ENCODE data around the gene POTEF.
"Not testable (repeated sequence)": the region's sequence is repeated elsewhere in the genome, so short reads cannot be mapped to it uniquely, and the experiment has no call there.

Gene POTEF

DNA sequence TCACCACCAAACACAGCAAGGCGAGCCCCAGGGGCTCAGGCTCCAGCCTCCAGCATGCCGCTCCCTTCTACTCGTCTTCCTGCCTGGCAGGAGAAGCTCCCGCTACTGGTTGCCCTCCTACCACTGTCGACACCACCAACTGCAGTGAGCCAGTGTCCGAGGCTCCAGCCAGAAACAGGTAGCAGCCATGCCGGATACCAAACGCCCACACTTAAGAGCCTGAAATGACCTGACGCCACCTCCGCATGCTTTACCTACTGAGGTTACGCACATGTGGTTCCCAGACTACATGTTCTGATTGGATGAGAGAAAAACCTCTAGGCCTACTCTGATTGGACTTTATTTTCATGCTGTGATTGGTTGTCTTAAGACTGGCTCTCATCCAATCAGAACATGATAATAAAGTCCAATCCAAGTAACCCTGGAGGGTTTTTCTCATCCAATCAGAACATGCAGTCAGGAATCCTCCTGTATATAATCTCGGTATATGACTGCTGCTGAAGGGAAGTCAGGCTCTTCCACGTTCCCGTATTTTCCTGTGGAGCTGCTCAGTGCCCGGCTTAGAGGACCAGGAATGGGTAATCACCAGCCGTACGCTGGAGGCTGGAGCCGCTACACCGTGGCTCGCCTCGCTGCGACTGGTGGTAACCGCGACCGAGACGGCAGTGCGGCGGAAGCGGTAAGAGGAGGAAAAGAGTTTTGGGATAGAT, at the start of gene POTEF:
Gene POTEF, minus strand, starts transcription at position 103 of the 710 bp plus-strand sequence. CDS start 8,707 bp downstream, outside the sequence.
- DNase-seq (ENCODE audit: low read depth in 2 of 2): not testable (repeated sequence)

- not testable (repeated sequence) for DNase-seq (ENCODE audit: low read depth in 2 of 2)
Measured at GRCh38 chr2:130174866-130175265, 45.8 kb upstream of the POTEF start.

DNA sequence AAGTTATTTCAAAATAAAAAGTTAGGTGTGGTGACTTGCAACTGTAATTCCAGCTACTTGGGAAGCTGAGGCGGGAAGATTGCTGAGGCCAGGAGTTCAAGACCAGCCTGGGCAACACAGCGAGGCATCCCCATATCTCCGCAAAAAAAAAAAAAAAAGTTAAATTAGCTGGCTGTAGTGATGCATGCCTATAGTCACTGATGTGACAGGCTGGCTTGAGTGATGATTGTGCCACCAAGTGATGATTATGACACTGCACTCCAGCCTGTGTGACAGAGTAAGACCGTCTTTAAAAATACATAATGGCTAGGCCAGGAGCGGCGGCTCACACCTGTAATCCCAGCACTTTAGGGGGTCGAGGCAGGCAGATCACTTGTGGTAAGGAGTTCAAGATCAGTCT, 40.9 kb upstream of the POTEF start:
- no peak for DNase-seq (ENCODE audit: low read depth in 2 of 2)

- not testable (repeated sequence) for DNase-seq (ENCODE audit: low read depth in 2 of 2)
Measured at GRCh38 chr2:130169163-130169562, 40.1 kb upstream of the POTEF start.

GRCh38 chr2:130166611-130167010, 37.6 kb upstream of the POTEF start:
- DNase-seq (ENCODE audit: low read depth in 2 of 2): not testable (repeated sequence)

DNA sequence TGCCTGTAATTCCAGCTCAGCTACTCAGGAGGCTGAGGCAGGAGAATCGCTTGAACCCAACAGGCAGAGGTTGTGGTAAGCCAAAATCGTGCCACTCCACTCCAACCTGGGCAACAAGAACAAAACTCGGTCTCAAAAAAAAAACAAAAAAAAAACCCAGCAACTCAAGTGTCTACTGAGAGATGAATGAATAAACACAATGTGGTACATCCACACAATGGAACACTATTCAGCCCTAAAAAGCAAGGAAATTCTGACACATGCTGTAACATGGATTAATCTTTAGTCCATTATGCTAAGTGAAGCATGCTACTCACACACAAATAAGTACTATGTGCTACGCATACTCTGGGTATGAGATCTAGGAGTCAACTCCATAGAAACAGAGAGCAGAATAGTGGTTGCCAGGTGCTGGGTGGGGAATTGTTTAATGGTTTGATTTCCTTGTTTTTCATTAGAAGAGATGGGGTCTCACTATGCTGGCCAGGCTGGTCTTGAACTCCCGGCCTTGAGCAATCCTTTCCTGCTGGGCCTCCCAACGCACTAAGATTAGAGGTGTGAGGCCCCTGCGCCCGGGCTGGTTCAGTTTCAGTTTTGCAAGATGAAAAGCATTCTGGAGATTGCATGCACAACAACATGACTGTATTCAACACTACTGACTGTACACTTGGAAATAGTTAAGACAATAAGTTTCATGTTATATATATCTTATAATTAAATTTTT, 36.4 kb upstream of the POTEF start:
- DNase-seq (ENCODE audit: low read depth in 2 of 2): no peak

DNA sequence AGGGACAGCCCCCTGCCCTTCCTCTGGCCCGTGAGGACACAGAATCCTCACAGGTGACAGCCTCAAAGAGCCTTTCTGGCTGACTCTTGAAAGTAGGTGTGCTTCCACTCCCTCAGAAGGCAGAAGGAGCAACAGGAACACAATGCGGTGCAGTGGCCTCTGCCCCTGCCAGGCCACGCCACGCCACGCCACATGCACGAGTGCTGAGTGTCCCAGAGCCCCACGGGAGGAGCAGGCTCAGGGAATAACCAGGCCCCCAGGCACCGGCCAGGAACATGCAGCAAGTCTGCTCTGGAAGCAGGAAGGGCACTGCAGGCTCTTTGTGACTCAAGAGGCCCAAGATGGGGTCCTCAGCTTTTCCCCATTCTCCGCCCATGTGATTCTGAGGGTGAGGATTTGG, 33.9 kb upstream of the POTEF start:
- no peak for DNase-seq (ENCODE audit: low read depth in 2 of 2)

GRCh38 chr2:130162486-130162885, 33.5 kb upstream of the POTEF start:
- DNase-seq (ENCODE audit: low read depth in 2 of 2): not testable (repeated sequence)

DNA sequence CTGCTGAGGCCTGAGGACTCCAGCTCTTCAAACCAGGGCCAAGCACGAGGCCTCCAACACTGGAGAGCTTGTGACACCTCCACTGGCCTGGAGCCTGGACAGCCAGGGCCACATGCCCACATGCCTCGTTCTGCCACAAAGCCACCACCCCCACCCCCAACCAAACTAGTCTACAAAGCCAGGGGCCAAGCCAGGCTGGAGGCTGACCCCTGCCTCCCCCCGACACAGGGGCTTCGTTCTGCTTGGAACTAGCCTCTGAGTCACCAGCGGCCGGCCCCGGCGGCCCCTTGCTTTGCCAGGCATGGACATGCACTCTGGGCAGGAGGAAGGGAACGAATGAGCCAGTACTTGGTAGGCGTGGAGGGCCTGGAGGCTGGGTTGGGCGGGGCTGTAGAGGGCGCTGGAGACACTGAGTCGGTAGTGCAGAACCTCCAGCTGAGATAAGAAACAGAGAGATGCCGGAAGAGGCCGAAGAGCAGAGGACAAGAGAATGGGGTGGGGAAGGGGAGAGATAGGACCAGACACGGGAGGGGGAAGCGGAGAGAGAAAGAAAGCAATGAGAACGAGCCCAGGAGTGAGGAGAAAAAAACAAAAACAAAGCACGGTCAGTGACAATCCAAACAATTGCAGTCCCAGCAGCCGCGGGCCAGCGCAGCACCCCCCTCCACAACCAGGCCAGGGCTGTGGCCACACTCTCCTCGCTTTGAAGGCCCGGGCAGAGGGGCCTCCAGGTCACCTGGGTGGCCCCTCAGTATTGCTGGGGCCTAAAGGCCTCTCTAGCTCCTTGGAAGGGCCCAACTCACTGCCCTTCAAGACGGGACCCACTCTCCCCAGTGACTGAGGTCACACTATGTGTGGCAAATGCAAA, 32.0 kb upstream of the POTEF start:
- not testable (repeated sequence) for DNase-seq (ENCODE audit: low read depth in 2 of 2)

DNA sequence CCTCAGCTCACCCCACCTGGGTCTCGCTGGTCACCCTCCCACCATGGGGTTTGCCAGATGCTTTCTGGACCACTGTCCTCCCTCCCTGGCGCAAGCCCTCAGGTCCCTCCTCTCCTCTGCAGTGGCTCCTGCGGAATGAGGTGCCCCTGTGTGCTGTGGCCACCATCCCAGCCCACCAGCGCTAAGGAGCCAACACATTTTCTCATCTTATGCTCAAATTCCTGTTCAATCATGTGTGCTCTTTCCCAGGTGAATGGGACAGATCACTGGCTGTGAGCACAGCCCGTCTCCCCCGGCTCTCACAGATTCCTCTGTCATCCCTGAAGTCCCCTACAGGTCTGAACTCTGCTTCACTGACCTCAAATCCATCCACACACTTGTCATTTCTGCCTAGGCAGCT, 31.1 kb upstream of the POTEF start:
- DNase-seq (ENCODE audit: low read depth in 2 of 2): no peak

- DNase-seq (ENCODE audit: low read depth in 2 of 2): not testable (repeated sequence)
Measured at GRCh38 chr2:130159376-130159775, 30.4 kb upstream of the POTEF start.

- no peak for DNase-seq (ENCODE audit: low read depth in 2 of 2)
Measured at GRCh38 chr2:130158631-130159030, 29.6 kb upstream of the POTEF start.

- DNase-seq (ENCODE audit: low read depth in 2 of 2): not testable (repeated sequence)
Measured at GRCh38 chr2:130157825-130158514, 28.9 kb upstream of the POTEF start.

DNA sequence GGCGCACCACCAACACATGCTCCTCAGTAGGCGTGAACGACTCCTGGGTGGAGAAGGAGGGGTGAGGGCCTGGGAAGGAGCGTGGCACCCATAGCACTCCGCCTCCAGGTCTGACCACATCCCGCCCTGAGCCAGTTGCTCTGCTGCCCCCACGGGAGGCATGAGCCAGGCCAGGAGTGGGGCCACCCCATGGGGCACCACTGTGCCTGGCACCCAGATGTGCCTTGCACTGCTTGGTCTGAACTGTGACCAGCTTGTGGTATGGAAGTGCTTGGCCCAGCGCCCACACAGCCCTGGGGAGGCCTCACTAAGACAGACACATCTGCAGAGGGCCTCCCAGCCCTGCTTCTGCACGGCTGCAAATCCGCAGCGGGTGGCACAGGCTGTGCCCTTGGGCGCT, 28.3 kb upstream of the POTEF start:
- DNase-seq (ENCODE audit: low read depth in 2 of 2): not testable (repeated sequence)

- DNase-seq (ENCODE audit: low read depth in 2 of 2): no peak
Measured at GRCh38 chr2:130156624-130157004, 27.6 kb upstream of the POTEF start.

GRCh38 chr2:130155956-130156623, 27.1 kb upstream of the POTEF start:
- DNase-seq (ENCODE audit: low read depth in 2 of 2): not testable (repeated sequence)

- DNase-seq (ENCODE audit: low read depth in 2 of 2): no peak
Measured at GRCh38 chr2:130154773-130155765, 26.0 kb upstream of the POTEF start.

GRCh38 chr2:130154423-130154770, 25.4 kb upstream of the POTEF start:
- not testable (repeated sequence) for DNase-seq (ENCODE audit: low read depth in 2 of 2)

GRCh38 chr2:130153721-130154422, 24.9 kb upstream of the POTEF start:
- DNase-seq (ENCODE audit: low read depth in 2 of 2): not testable (repeated sequence)
